C4-2B (cell line): ENCODE data around the gene JCHAIN.
"Not testable (repeated sequence)": the region's sequence is repeated elsewhere in the genome, so short reads cannot be mapped to it uniquely, and the experiment has no call there.

ENCODE experiments used
- H3K27ac ChIP-seq: fragments of 450-650 bp; 2 replicates; pipeline ENCODE4 v1.5.1; 2017
- CTCF ChIP-seq: fragments of 450-650 bp; conservative IDR thresholded peaks from 2 replicates; pipeline ENCODE4 v1.5.1; 2017; ENCODE audit warnings: mild to moderate bottlenecking
- ZFX ChIP-seq: fragments of 450-650 bp; IDR thresholded peaks from 2 replicates; pipeline ENCODE4 v1.6.1; 2017

Gene JCHAIN

GRCh38 chr4:70687392-70687791, 21.1 kb upstream of the JCHAIN start:
- H3K27ac ChIP-seq, result peak overlapping the region; percentile 85
- no peak for TF ChIP-seq ZFX
- no peak for TF ChIP-seq CTCF

GRCh38 chr4:70682142-70682541, 15.8 kb upstream of the JCHAIN start:
- not testable (repeated sequence) for H3K27ac ChIP-seq

- H3K27ac ChIP-seq, result no peak overlapping the region
- no peak for TF ChIP-seq ZFX
Measured at GRCh38 chr4:70681704-70682103, 15.4 kb upstream of the JCHAIN start.

- no peak overlapping the region for H3K27ac ChIP-seq
- TF ChIP-seq CTCF, result no peak
- TF ChIP-seq ZFX, result no peak
Measured at GRCh38 chr4:70680934-70681333, 14.6 kb upstream of the JCHAIN start.

- no peak overlapping the region for H3K27ac ChIP-seq
- TF ChIP-seq ZFX (no peak), CTCF (no peak)
Measured at GRCh38 chr4:70678383-70678999, 12.2 kb upstream of the JCHAIN start.

GRCh38 chr4:70676554-70677090, 10.3 kb upstream of the JCHAIN start:
- no peak for TF ChIP-seq CTCF
- no peak for TF ChIP-seq ZFX

GRCh38 chr4:70674731-70675130, 8.4 kb upstream of the JCHAIN start:
- H3K27ac ChIP-seq, result no peak overlapping the region
- TF ChIP-seq CTCF (no peak), ZFX (no peak)

More at GRCh38 chr4:70676554-70677090, 10.3 kb upstream of the JCHAIN start:
- no peak overlapping the region for H3K27ac ChIP-seq

GRCh38 chr4:70674191-70674590, 7.9 kb upstream of the JCHAIN start:
- no peak for TF ChIP-seq CTCF
- TF ChIP-seq ZFX, result no peak
- H3K27ac ChIP-seq, result no peak overlapping the region

- H3K27ac ChIP-seq, result no peak overlapping the region
- TF ChIP-seq CTCF (no peak), ZFX (no peak)
Measured at GRCh38 chr4:70671091-70671490, 4.8 kb upstream of the JCHAIN start.
